LNCaP clone FGC (cell line): ENCODE measurements around the gene SBK2.

Source experiments
- DNase-seq: peaks from one replicate; pipeline ENCODE4 v3.0.0-alpha.2; 2011; ENCODE audit warnings: low read depth
- H3K4me3 ChIP-seq: 2 replicates; pipeline ENCODE4 v1.5.1; 2011; ENCODE audit warnings: mild to moderate bottlenecking, low read depth, low read length, control low read depth
- CTCF ChIP-seq: IDR thresholded peaks from 2 replicates; pipeline ENCODE4 v1.5.1; 2012; ENCODE audit warnings: mild to moderate bottlenecking; ENCODE audit not compliant: control insufficient read depth, insufficient read depth; ENCODE audit errors: extremely low read depth

The SBK2 gene

GRCh38 chr19:55530996-55531395 is 5.9 kb downstream of the SBK2 start:
- no peak overlapping the region for H3K4me3 ChIP-seq
- no peak for TF ChIP-seq CTCF
- DNase-seq = no peak

GRCh38 chr19:55529636-55530234 is 7.2 kb downstream of the SBK2 start:
- TF ChIP-seq CTCF = no peak
- DNase-seq = no peak

GRCh38 chr19:55528030-55528803 is 8.7 kb downstream of the SBK2 start:
- no peak for TF ChIP-seq CTCF
- H3K4me3 ChIP-seq = no peak overlapping the region
- no peak for DNase-seq

More at GRCh38 chr19:55529636-55530234, 7.2 kb downstream of the SBK2 start:
- H3K4me3 ChIP-seq = no peak overlapping the region

- no peak overlapping the region for H3K4me3 ChIP-seq
- no peak for DNase-seq
- no peak for TF ChIP-seq CTCF
Measured at GRCh38 chr19:55527197-55528029, 9.5 kb downstream of the SBK2 start.

- no peak for TF ChIP-seq CTCF
- H3K4me3 ChIP-seq = no peak overlapping the region
- DNase-seq = peak; percentile 75
Measured at GRCh38 chr19:55526216-55527196, 10.4 kb downstream of the SBK2 start.
